Heart left ventricle (tissue), 13 donors: Measurements from ENCODE around the gene AEBP2.

Source experiments
- CTCF ChIP-seq, 12 donors: fragments of 200-600 bp; sonication (generic) in 4 of 12; IDR thresholded peaks; one replicate each; pipeline versions ENCODE4 v1.5.0 to v1.8.0; 2018 to 2022; ENCODE audit warnings: antibody characterized with exemption in 12 of 12, mild to moderate bottlenecking in 5 of 12
- POLR2A ChIP-seq, 2 donors: fragments of 450-650 bp; IDR thresholded peaks; one replicate each; pipeline ENCODE4 v1.6.1; 2017; ENCODE audit warnings: antibody characterized with exemption in 2 of 2, mild to moderate bottlenecking in 2 of 2, moderate library complexity in 2 of 2
- donor health status: ischemic (EF 13 %, LVEDD 7.1; RV severe dilation, severe dysfunction).
- donor health status: DM: no; HTN: yes; CAD: no.
- donor health status: DM: no; HTN: no; CAD: no.
- donor health status: ischemic (EF 25% LVEDD 6.9; RV normal size, moderate dysfunction).
- donor health status: ischemic (EF 25% LVEDD 5.7; RV mildly dilated, moderate dysfunction).
- donor health status: ischemic (EF 35%, LVEDD 5.7; RV mildly dilated, moderate dysfunction).
- donor health status: nonischemic (EF 11% LVEDD 7.7; RV severe dilation, severe dysfunction).
- donor health status: DM: yes; HTN: yes; CAD: no.
- donor health status: PGD.
- donor health status: ischemic (EF 29% LVEDD 5.4; RV normal size, mild dysfunction).
- donor health status: nonischemic (EF 23%, LVEDD 6.1; RV moderate dilation, normal function).

GRCh38 chr12:19547271-19547671 is 108.0 kb downstream of the AEBP2 start:
- no peak for TF ChIP-seq CTCF (IDR thresholded peaks at IDR 0.05)
- TF ChIP-seq POLR2A (IDR thresholded peaks at IDR 0.05), result no peak
